Adrenal gland (tissue), 12 donors: ENCODE data around the gene TRRAP. TPM values are rescaled to one million over a fixed set of nuclear protein-coding genes. Genes with fewer than 3 reads are reported as not detected.
A peak's percentile ranks its signal among the peaks of the same experiment; 100 is the strongest.

Experiments used
- DNase-seq, 7 donors: peaks; one replicate each; pipeline ENCODE4 v3.0.0-alpha.2; 2019 to 2020
- H3K27ac ChIP-seq, 5 donors: fragments of 200-600 bp; sonication (generic) in 4 of 5; 1 replicate in 3 of 5; 2 replicates in 2 of 5; pipeline versions ENCODE4 v1.5.1 to v1.8.0; 2016 to 2020; ENCODE audit warnings: mild to moderate bottlenecking in 1 of 5
- H3K27me3 ChIP-seq: fragments of 200-600 bp; 2 replicates; pipeline ENCODE4 v1.8.0; 2021
- H3K36me3 ChIP-seq, 2 donors: fragments of 200-600 bp; replicated peaks in 1 of 2; 1 replicate in 1 of 2; 2 replicates in 1 of 2; pipeline versions ENCODE4 v1.5.1 to v1.8.0; 2018 to 2022
- H3K4me1 ChIP-seq, 2 donors: fragments of 200-600 bp; replicated peaks in 1 of 2; 1 replicate in 1 of 2; 2 replicates in 1 of 2; pipeline versions ENCODE4 v1.5.1 to v1.8.0; 2018 to 2021
- H3K4me3 ChIP-seq, 4 donors: fragments of 200-600 bp; sonication (generic) in 3 of 4; one replicate each; pipeline ENCODE4 v1.5.1; 2016 to 2018
- H3K9me3 ChIP-seq, 3 donors: fragments of 200-600 bp; sonication (generic) in 1 of 3; replicated peaks in 1 of 3; 1 replicate in 2 of 3; 2 replicates in 1 of 3; pipeline versions ENCODE4 v1.5.1 to v1.8.0; 2016 to 2021
- POLR2A ChIP-seq, 2 donors: fragments of 450-650 bp; IDR thresholded peaks; one replicate each; pipeline ENCODE4 v1.6.1; 2017; ENCODE audit warnings: antibody characterized with exemption in 2 of 2, mild to moderate bottlenecking in 2 of 2, moderate library complexity in 1 of 2
- WGBS, 4 donors: extraction: QIAGEN DNeasy Blood & Tissue Kit in 2 of 4; methylation state at CpG; one replicate each; pipeline versions ENCODE4 v1.1.5 to v1.1.7; 2013 to 2017; 5-methylcytosine and 5-hydroxymethylcytosine counted together
- intact Hi-C, 2 donors: fragments of 100-400 bp; cut with DNase I; formaldehyde crosslinking; loops; one replicate each; pipeline versions ENCODE4 v1.14.1 to v1.15.0; 2022 to 2023
- polyA plus RNA-seq, 3 donors: library from polyadenylated mRNA; stranded (reverse); fragments of 200-250 nt in 2 of 3; fragments of 350-450 nt in 1 of 3; fragmentation: Illumina TruSeq in 1 of 3; extraction: RNeasy Lipid Tissue Mini Kit (QIAGEN cat#74804) in 1 of 3; gene quantifications; one replicate each; pipeline ENCODE4 v1.2.3, GENCODE V29; 2013 to 2014
- total RNA-seq, 9 donors: library from RNA; depleted of rRNA in 4 of 9; stranded (reverse); fragments of >200 nt in 4 of 9; fragments of 120-200 nt in 1 of 9; fragmentation: NEBNext Ultra II Directional in 1 of 9; extraction: Animal tissue kit (Norgen Biotek cat#: 25700) in 1 of 9; gene quantifications; one replicate each; pipeline versions ENCODE4 v1.1.0 to v1.2.4, GENCODE V29; 2013 to 2023
- TF ChIP-seq, protein P1 (sequence below), 6 experiments: fragments of 450-650 bp in 4 of 6; fragments of 200-600 bp in 2 of 6; sonication (generic) in 1 of 6; IDR thresholded peaks; 1 replicate in 5 of 6; 2 replicates in 1 of 6; pipeline versions ENCODE4 v1.5.1 to v1.8.0; 2016 to 2021; ENCODE audit warnings: antibody characterized with exemption in 6 of 6, mild to moderate bottlenecking in 2 of 6, moderate library complexity in 1 of 6
- donor health status: healthy with polysubstance abuse.
- donor health status: Bipolar disorder and iron deficiency.
- donor health status: DM: yes; HTN: yes; CAD: no.
- donor health status: DM: no; HTN: no; CAD: no.
- donor health status: DM: no; HTN: no; CAD: no.
- donor health status: DM: yes; HTN: yes; CAD: no.

TRRAP gene
- total and polyA plus RNA-seq, 12 donors, result 11.8 to 43.0 (median 30.9) TPM

DNA sequence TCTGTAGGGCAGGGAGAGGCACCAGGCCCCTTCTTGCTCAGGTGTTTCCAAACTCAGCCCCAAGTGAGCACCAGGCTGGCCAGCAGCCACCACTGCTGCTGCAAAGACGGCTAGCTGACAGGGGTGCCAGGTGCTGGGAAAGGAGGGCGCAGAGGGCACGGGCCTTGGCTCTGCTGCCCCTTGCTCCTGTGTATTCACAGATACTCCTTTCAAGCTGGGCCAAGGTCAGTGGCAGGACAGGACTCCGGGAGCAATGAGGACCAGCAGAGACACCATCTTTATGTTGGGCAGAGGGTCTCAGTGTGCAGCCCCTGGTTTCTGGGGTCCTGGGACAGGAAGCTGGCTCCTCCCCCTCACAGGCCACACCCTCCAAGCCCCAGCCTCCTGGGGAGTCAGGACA is 155.4 kb downstream of the TRRAP start:
- H3K27me3 ChIP-seq, result no peaks in the 10 kb centered on the region
- peak overlapping the region in 1 of 5 donors; percentile 41 for H3K27ac ChIP-seq
- H3K9me3 ChIP-seq, result no peaks in the 10 kb centered on the region
- intact Hi-C loops, result no loop called here
- no peak for TF ChIP-seq POLR2A (IDR thresholded peaks at IDR 0.05)
- TF ChIP-seq, protein P1, sequence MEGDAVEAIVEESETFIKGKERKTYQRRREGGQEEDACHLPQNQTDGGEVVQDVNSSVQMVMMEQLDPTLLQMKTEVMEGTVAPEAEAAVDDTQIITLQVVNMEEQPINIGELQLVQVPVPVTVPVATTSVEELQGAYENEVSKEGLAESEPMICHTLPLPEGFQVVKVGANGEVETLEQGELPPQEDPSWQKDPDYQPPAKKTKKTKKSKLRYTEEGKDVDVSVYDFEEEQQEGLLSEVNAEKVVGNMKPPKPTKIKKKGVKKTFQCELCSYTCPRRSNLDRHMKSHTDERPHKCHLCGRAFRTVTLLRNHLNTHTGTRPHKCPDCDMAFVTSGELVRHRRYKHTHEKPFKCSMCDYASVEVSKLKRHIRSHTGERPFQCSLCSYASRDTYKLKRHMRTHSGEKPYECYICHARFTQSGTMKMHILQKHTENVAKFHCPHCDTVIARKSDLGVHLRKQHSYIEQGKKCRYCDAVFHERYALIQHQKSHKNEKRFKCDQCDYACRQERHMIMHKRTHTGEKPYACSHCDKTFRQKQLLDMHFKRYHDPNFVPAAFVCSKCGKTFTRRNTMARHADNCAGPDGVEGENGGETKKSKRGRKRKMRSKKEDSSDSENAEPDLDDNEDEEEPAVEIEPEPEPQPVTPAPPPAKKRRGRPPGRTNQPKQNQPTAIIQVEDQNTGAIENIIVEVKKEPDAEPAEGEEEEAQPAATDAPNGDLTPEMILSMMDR (IDR thresholded peaks at IDR 0.05), result no peak
- peaks cover 0 to 99% of the 10 kb centered on the region in 2 donors for H3K36me3 ChIP-seq
- peak in 1 of 7 donors; percentile 44 for DNase-seq
- WGBS, 4 donors, result 60 to 69% (median 67%) methylated on average over 4 of the region's 4 CpGs
- no peak overlapping the region for H3K4me3 ChIP-seq
- peaks cover 6 to 40% of the 10 kb centered on the region in 2 donors for H3K4me1 ChIP-seq

- H3K27ac ChIP-seq, result peak overlapping the region in 1 of 5 donors; percentile 4
- WGBS, 4 donors, result 90 to 95% (median 92%) methylated on average over 26 to 30 of the region's 30 CpGs
- H3K4me3 ChIP-seq, result no peak overlapping the region
- peaks cover 0 to 100% of the 10 kb centered on the region in 2 donors for H3K36me3 ChIP-seq
- peaks cover 6 to 28% of the 10 kb centered on the region in 2 donors for H3K4me1 ChIP-seq
- peak in 1 of 7 donors; percentile 49 for DNase-seq
- H3K27me3 ChIP-seq, result no peaks in the 10 kb centered on the region
- H3K9me3 ChIP-seq, result no peaks in the 10 kb centered on the region
- intact Hi-C loops, result loop anchor here in 1 of 2 donors (5.0 kb wide), 2 partner anchors 107 to 277 kb away; partner anchors contain the start of gene SMURF1
- TF ChIP-seq, protein P1 (IDR thresholded peaks at IDR 0.05), result no peak
- no peak for TF ChIP-seq POLR2A (IDR thresholded peaks at IDR 0.05)
Observed at GRCh38 chr7:99034932-99035722, 156.8 kb downstream of the TRRAP start.

DNA sequence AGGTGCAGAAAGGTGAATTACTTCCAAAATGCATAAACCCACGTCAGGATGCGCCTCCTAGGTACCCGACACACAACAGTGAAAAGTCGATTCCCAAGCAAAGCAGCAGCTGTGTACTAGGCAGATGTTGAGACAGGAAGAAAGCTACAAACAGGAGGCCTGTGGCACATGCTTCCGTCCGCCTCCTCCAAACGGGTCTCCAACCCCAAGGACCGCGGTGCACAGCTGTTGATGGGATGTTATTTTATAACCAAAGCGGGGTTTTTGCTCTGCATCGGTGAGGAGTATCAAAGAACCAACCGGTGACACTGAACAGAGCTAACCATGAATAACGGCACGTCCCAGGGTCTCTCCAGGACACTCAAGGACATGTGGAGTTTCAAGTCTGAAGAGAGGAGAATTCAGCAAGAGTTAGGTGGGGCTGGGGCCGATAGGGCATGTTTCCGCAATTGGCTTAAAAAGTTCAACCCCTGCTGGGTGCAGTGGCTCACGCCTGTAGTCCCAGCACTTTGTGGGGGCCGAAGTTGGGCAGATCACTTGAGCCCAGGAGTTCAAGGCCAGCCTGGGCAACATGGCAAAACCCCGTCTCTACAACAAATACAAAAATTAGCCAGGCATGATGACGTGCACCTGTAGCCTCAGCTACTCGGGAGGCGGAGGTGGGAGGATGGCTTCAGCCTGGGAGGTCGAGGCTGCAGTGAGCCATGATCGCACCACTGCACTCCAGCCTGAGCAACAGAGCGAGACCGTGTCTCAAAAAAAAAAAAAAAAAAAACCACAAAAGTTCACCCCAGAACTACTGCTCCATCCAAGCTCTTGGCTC is 157.6 kb downstream of the TRRAP start:
- H3K27ac ChIP-seq, result peak overlapping the region in 2 of 5 donors; percentile 1 to 21

More for the DNA sequence above, 157.6 kb downstream of the TRRAP start:
- WGBS, 4 donors, result 71 to 76% (median 73%) methylated on average over 22 to 26 of the region's 26 CpGs
- TF ChIP-seq, protein P1 (IDR thresholded peaks at IDR 0.05), result no peak
- no peak for TF ChIP-seq POLR2A (IDR thresholded peaks at IDR 0.05)
- Histone ChIP-seq H3K36me3 (peaks cover 0 to 98% of the 10 kb centered on the region in 2 donors), H3K9me3 (no peaks in the 10 kb centered on the region), H3K4me1 (peaks cover 0 to 28% of the 10 kb centered on the region in 2 donors), H3K4me3 (no peak overlapping the region), H3K27me3 (no peaks in the 10 kb centered on the region)
- intact Hi-C loops, result loop anchor here in 1 of 2 donors (5.0 kb wide), 2 partner anchors 106 to 276 kb away; partner anchors contain the start of gene SMURF1
- peak in 2 of 7 donors; percentile 15 to 49 for DNase-seq
